ENCODE data around the gene BAZ2B. TPM values are rescaled to one million over a fixed set of nuclear protein-coding genes. Genes with fewer than 3 reads are reported as not detected.
A peak's percentile ranks its signal among the peaks of the same experiment; 100 is the strongest.

The BAZ2B gene
- total RNA-seq, 1 donor from 2014 or later: 32.4 TPM

DNA sequence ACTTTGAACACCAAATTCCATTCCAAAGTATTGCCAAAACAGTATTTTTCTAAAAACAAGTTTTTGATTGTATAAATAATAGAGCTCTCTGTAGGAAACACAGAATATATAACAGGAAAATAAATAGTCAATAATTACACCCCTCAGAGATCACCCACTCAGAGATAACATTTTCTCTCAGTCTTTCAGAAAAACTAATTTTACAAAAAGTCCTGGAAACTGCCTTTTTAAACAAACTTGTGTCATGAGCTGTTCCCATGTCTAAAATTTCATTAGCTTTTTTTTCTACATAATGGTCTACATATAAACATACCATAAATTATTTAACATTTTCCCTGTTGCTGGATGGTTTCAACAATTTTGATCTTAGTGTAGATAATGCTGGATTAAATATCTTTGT, 328.6 kb downstream of the BAZ2B start:
- TF ChIP-seq CTCF (IDR thresholded peaks at IDR 0.05; ENCODE audit: borderline replicate concordance): no peak
- H3K27me3 ChIP-seq (ENCODE audit: low read depth): no peaks in the 10 kb centered on the region
- H3K4me3 ChIP-seq: no peak overlapping the region
- H3K27ac ChIP-seq (replicated peaks): peak overlapping the region; percentile 94
- peaks cover 3% of the 10 kb centered on the region for H3K36me3 ChIP-seq
- peaks cover 31% of the 10 kb centered on the region for H3K4me1 ChIP-seq
- DNase-seq: no peak
- H3K9me3 ChIP-seq (replicated peaks): no peaks in the 10 kb centered on the region
- intact Hi-C loops (cut with micrococcal nuclease): no loop called here

GRCh38 chr2:159286709-159287441, 329.5 kb downstream of the BAZ2B start:
- Histone ChIP-seq H3K4me3 (peak overlapping the region; percentile 94), H3K27ac (replicated peaks) (peak overlapping the region; percentile 94), H3K4me1 (peaks cover 31% of the 10 kb centered on the region), H3K27me3 (ENCODE audit: low read depth) (no peaks in the 10 kb centered on the region), H3K36me3 (peaks cover 8% of the 10 kb centered on the region), H3K9me3 (replicated peaks) (no peaks in the 10 kb centered on the region)
- DNase-seq: peak; percentile 99
- intact Hi-C loops (cut with micrococcal nuclease): no loop called here
- no peak for TF ChIP-seq CTCF (IDR thresholded peaks at IDR 0.05; ENCODE audit: borderline replicate concordance)

GRCh38 chr2:159285929-159286708, 330.2 kb downstream of the BAZ2B start, which contains the start of gene WDSUB1:
WDSUB1 (minus strand) TSS chr2:159286703; CDS start chr2:159283069, 3,634 bp downstream.
- DNase-seq: peak; percentile 76
- H3K36me3 ChIP-seq: peaks cover 15% of the 10 kb centered on the region
- intact Hi-C loops (cut with micrococcal nuclease): no loop called here
- H3K9me3 ChIP-seq (replicated peaks): no peaks in the 10 kb centered on the region
- no peaks in the 10 kb centered on the region for H3K27me3 ChIP-seq (ENCODE audit: low read depth)
- peaks cover 31% of the 10 kb centered on the region for H3K4me1 ChIP-seq
- peak within 1 kb of the TSS; percentile 94 for H3K4me3 ChIP-seq
- H3K27ac ChIP-seq (replicated peaks): peak within 1 kb of the TSS; percentile 94
- TF ChIP-seq CTCF (IDR thresholded peaks at IDR 0.05; ENCODE audit: borderline replicate concordance): no peak

- peak overlapping the region; percentile 94 for H3K27ac ChIP-seq (replicated peaks)
- H3K4me3 ChIP-seq: peak overlapping the region; percentile 94
- H3K36me3 ChIP-seq: peaks cover 21% of the 10 kb centered on the region
- TF ChIP-seq CTCF (IDR thresholded peaks at IDR 0.05; ENCODE audit: borderline replicate concordance): no peak
- peaks cover 31% of the 10 kb centered on the region for H3K4me1 ChIP-seq
- H3K27me3 ChIP-seq (ENCODE audit: low read depth): no peaks in the 10 kb centered on the region
- intact Hi-C loops (cut with micrococcal nuclease): no loop called here
- no peaks in the 10 kb centered on the region for H3K9me3 ChIP-seq (replicated peaks)
- no peak for DNase-seq
Observed at GRCh38 chr2:159285433-159285832, 330.9 kb downstream of the BAZ2B start.

DNA sequence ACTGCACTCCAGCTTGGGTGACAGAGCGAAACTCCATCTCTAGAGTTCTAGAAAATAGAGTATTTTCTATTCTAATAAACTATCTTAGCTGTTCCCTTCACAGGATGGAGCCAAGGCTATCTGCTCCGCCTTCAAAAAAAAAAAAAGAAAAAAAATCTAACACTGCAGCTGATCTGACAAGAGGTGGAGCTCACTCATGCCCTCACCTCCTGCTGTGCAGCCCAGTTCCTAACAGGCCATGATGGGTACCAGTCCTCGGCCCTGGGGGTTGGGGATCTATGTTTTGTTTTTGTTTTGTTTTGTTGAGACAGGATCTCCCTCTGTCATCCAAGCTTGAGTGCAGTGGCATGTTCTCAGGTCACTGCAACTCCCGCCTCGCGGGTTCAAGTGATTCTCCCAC, 332.8 kb downstream of the BAZ2B start:
- intact Hi-C loops (cut with micrococcal nuclease): no loop called here
- H3K9me3 ChIP-seq (replicated peaks): no peaks in the 10 kb centered on the region
- no peak for TF ChIP-seq CTCF (IDR thresholded peaks at IDR 0.05; ENCODE audit: borderline replicate concordance)
- no peaks in the 10 kb centered on the region for H3K27me3 ChIP-seq (ENCODE audit: low read depth)
- H3K27ac ChIP-seq (replicated peaks): no peak overlapping the region
- H3K4me1 ChIP-seq: peaks cover 31% of the 10 kb centered on the region
- H3K4me3 ChIP-seq: no peak overlapping the region
- no peak for DNase-seq
- peaks cover 29% of the 10 kb centered on the region for H3K36me3 ChIP-seq

Data from left ventricle myocardium inferior (tissue), 1 donor.